Dermis microvascular lymphatic vessel endothelial cell (primary cell): Measurements from ENCODE around the gene EXOC6B. TPM values are rescaled to one million over a fixed set of nuclear protein-coding genes. Genes with fewer than 3 reads are reported as not detected.

Experiments
- total RNA-seq: library from RNA; depleted of rRNA; stranded (reverse); fragments of >200 nt; gene quantifications from 2 replicates; pipeline ENCODE4 v1.2.1, GENCODE V29; 2014

EXOC6B gene
- total RNA-seq, 1 donor from 2014 or later: 12.1 TPM

Other genes starting within 250 kb of the EXOC6B start
- gene SPR, start 61.4 kb upstream of the EXOC6B start, total RNA-seq: 33.9 and 45.8 TPM in 2 replicates
- not detected in 2 replicates for gene EMX1, start 91.5 kb upstream of the EXOC6B start, total RNA-seq
- 10.1 and 16.7 TPM in 2 replicates for gene SFXN5, start 245.7 kb upstream of the EXOC6B start, total RNA-seq